AG09309 (cell line): Measurements from ENCODE around the gene KCNK3.

ENCODE experiments used
- DNase-seq: peaks from one replicate; pipeline ENCODE4 v3.0.0-alpha.2; 2010; ENCODE audit warnings: low read depth
- H3K4me3 ChIP-seq: 2 replicates; pipeline ENCODE4 v1.5.1; 2011; ENCODE audit warnings: mild to moderate bottlenecking, low read depth, low read length, moderate library complexity; ENCODE audit not compliant: control insufficient read depth
- TF ChIP-seq, protein P1 (sequence below): IDR thresholded peaks from 2 replicates; pipeline ENCODE4 v1.5.1; 2011; ENCODE audit warnings: mild to moderate bottlenecking, low read depth, low read length, inconsistent platforms; ENCODE audit not compliant: insufficient read depth, control insufficient read depth; ENCODE audit errors: missing control alignments

The KCNK3 gene

DNA sequence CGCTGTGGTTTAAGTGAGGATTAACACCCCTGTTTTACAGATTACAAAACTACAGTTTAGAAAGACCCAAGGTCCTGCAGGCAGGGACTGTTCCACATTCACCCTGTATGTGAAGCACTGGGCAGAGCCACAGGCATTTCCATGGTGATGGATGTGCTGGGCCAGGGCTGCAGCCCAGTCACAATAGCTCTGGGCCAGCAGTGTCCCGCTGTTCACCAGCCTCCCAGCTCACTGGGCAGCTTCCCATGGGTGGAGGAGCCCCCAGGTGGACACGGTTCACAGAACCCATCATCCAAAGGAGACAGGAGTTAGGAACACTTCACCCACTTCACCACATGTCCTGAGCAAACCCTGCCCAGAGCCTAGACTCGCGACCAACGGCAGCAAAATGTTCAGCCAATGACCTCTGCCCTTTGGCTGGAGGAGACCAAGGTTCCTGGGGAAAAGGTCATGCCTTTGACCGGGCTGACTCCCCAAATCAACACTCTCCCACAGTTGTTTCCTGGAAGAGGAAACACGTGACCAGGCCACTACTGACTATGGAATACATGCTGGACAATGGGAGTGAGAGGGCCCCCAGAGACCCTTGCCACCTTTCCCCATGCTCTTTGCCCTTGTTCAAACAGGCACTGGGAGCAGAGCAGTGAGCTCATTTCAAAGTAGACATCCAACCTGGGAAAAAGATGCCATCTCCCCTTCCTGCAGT, 43.5 kb downstream of the KCNK3 start:
- no peak overlapping the region for H3K4me3 ChIP-seq
- TF ChIP-seq, protein P1, sequence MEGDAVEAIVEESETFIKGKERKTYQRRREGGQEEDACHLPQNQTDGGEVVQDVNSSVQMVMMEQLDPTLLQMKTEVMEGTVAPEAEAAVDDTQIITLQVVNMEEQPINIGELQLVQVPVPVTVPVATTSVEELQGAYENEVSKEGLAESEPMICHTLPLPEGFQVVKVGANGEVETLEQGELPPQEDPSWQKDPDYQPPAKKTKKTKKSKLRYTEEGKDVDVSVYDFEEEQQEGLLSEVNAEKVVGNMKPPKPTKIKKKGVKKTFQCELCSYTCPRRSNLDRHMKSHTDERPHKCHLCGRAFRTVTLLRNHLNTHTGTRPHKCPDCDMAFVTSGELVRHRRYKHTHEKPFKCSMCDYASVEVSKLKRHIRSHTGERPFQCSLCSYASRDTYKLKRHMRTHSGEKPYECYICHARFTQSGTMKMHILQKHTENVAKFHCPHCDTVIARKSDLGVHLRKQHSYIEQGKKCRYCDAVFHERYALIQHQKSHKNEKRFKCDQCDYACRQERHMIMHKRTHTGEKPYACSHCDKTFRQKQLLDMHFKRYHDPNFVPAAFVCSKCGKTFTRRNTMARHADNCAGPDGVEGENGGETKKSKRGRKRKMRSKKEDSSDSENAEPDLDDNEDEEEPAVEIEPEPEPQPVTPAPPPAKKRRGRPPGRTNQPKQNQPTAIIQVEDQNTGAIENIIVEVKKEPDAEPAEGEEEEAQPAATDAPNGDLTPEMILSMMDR, result no peak
- no peak for DNase-seq

DNA sequence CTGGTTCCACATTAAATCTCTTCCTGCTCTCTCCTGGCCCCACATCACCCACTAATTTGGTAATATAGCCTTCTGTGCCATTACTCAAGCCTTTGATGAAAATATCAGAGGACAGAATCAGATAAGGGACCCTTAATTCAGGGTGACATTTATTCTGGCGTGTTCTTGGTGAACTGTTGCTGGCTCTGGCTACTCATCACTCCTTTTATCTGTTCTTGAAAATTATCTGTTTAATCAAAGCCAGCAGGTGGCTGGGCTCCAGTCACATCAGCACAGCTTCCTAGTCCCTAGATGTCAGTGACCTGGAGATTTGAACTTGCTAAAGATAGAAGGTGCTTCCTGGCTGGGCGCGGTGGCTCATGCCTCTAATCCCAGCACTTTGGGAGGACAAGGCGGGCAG, 44.7 kb downstream of the KCNK3 start:
- no peak for DNase-seq
- TF ChIP-seq, protein P1, result no peak
- H3K4me3 ChIP-seq, result no peak overlapping the region

DNA sequence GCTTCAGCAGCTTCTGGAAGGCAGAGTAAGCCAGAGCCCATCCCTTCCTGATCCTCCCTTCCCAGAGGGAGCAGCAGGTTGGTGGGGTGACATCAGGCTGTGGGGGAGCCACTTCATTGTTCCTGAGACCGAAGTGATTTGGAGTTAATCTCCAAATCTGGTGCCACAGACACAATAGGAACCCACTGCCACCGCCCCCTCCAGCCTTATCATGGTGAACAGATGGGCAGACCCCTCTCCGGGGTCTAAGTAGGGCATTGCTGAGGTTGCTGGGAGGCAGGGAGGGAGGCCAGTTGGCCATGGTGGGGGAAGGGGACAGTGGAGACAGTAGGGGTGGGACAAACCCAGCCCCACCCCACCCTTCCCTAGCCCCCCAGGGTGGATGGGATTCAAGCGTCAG, 46.0 kb downstream of the KCNK3 start:
- no peak overlapping the region for H3K4me3 ChIP-seq
- TF ChIP-seq, protein P1, result no peak
- no peak for DNase-seq

DNA sequence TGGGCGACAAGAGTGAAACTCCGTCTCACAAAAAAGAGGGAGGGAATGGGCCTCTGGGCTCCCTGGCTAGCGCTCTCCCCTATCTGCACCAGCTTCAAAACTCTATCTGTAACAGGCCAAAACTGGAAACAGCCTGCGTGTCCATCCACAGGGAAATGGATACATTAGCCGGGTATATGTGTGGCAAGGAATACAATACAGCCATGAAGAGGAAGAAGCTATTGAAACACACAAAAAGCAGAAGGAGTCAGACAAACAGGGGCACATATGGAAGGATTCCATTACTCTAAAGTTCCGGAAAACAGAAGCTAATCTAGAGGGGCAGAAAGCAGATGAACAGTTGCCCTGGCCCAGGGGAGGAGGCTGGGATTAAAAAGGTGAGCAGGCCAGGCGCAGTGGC, 47.0 kb downstream of the KCNK3 start:
- DNase-seq, result no peak
- no peak overlapping the region for H3K4me3 ChIP-seq
- TF ChIP-seq, protein P1, result no peak

DNA sequence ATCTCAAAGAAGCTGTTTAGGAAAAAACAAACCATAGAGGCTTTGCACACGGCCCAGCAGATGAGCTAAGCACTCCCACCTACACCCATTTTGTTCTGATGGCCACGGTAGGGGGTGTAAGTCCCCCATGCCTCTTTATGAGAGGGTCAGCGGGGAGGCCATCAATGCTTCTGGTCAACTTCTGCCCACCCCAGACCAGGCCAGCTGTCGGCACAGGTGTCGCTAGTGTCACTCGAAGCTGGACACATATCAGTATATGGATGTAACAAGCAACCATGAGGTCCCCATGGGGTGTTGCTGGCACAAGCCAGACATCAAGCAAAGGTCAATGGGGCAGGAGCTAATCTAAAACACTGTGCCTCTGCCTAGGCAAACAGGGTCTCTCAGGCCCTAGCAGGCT, 47.8 kb downstream of the KCNK3 start:
- no peak for DNase-seq
- H3K4me3 ChIP-seq, result no peak overlapping the region
- TF ChIP-seq, protein P1, result no peak

GRCh38 chr2:26740890-26741302, 48.4 kb downstream of the KCNK3 start:
- TF ChIP-seq, protein P1, result no peak
- no peak overlapping the region for H3K4me3 ChIP-seq
- DNase-seq, result no peak
